AG08396 (cell line): ENCODE results near the gene PDZD8.
A peak's percentile ranks its signal among the peaks of the same experiment; 100 is the strongest.

Experiments used
- DNase-seq: peaks from one replicate; pipeline ENCODE4 v3.0.0; 2012; ENCODE audit warnings: low spot score, mixed read lengths

The PDZD8 gene

GRCh38 chr10:117375360-117376178 is at the start of gene PDZD8:
TSS of gene PDZD8 (minus strand) at chr10:117375440. CDS start at chr10:117375227, 213 bp downstream.
- peak; percentile 97 for DNase-seq

- DNase-seq: no peak
Observed at GRCh38 chr10:117424171-117424570, 48.9 kb upstream of the PDZD8 start.

- no peak for DNase-seq
Observed at GRCh38 chr10:117421985-117422384, 46.7 kb upstream of the PDZD8 start.

- no peak for DNase-seq
Observed at GRCh38 chr10:117420768-117421167, 45.5 kb upstream of the PDZD8 start.

GRCh38 chr10:117419921-117420320 is 44.7 kb upstream of the PDZD8 start:
- DNase-seq: no peak

GRCh38 chr10:117419159-117419558 is 43.9 kb upstream of the PDZD8 start:
- no peak for DNase-seq

- no peak for DNase-seq
Observed at GRCh38 chr10:117418121-117418520, 42.9 kb upstream of the PDZD8 start.

GRCh38 chr10:117417196-117417595 is 42.0 kb upstream of the PDZD8 start:
- no peak for DNase-seq

GRCh38 chr10:117413928-117414618 is 38.8 kb upstream of the PDZD8 start:
- DNase-seq: no peak

- DNase-seq: no peak
Observed at GRCh38 chr10:117412469-117413010, 37.3 kb upstream of the PDZD8 start.

GRCh38 chr10:117411479-117412399 is 36.5 kb upstream of the PDZD8 start:
- DNase-seq: no peak

- DNase-seq: no peak
Observed at GRCh38 chr10:117410557-117410956, 35.3 kb upstream of the PDZD8 start.

GRCh38 chr10:117409549-117410305 is 34.5 kb upstream of the PDZD8 start:
- DNase-seq: no peak

- no peak for DNase-seq
Observed at GRCh38 chr10:117408436-117409384, 33.5 kb upstream of the PDZD8 start.

- DNase-seq: no peak
Observed at GRCh38 chr10:117405730-117406129, 30.5 kb upstream of the PDZD8 start.

- no peak for DNase-seq
Observed at GRCh38 chr10:117400329-117400728, 25.1 kb upstream of the PDZD8 start.

- no peak for DNase-seq
Observed at GRCh38 chr10:117399341-117400196, 24.3 kb upstream of the PDZD8 start.

- DNase-seq: no peak
Observed at GRCh38 chr10:117398029-117398428, 22.8 kb upstream of the PDZD8 start.
